ENCODE measurements around the gene CMSS1. TPM values are rescaled to one million over a fixed set of nuclear protein-coding genes. Genes with fewer than 3 reads are reported as not detected.

Gene CMSS1
- total RNA-seq, 1 donor from 2014 or later: 56.3 TPM

GRCh38 chr3:99921377-99921695 is 103.7 kb downstream of the CMSS1 start:
- no peaks in the 10 kb centered on the region for H3K4me1 Mint-ChIP-seq
- Histone ChIP-seq H3K79me2 (ENCODE audit: low read depth) (no peaks in the 10 kb centered on the region), H3K9me3 (ENCODE audit: low read depth) (no peaks in the 10 kb centered on the region), H2AFZ (replicated peaks) (no peak overlapping the region), H3K4me3 (no peak overlapping the region), H3K27ac (no peak overlapping the region), H3K4me2 (no peak overlapping the region), H4K20me1 (ENCODE audit: low read depth) (no peaks in the 10 kb centered on the region), H3K27me3 (no peaks in the 10 kb centered on the region), H3K9ac (no peak overlapping the region), H3F3A (ENCODE audit: low read depth) (no peaks in the 10 kb centered on the region), H3K36me3 (no peaks in the 10 kb centered on the region), H3K4me1 (peaks cover 18% of the 10 kb centered on the region)
- peaks cover 2% of the 10 kb centered on the region for H3K36me3 Mint-ChIP-seq
- no peak overlapping the region for H3K4me3 Mint-ChIP-seq
- no peaks in the 10 kb centered on the region for H3K9me3 Mint-ChIP-seq
- DNase-seq (ENCODE audit: low spot score): no peak
- TF ChIP-seq EZH2 (IDR thresholded peaks at IDR 0.05): no peak
- TF ChIP-seq EZH2phosphoT487 (IDR thresholded peaks at IDR 0.05): no peak
- TF ChIP-seq CTCF (IDR thresholded peaks at IDR 0.05): no peak
- no peak overlapping the region for H3K27ac Mint-ChIP-seq
- H3K27me3 Mint-ChIP-seq (ENCODE audit: insufficient read depth, low read depth): no peaks in the 10 kb centered on the region

- no peak overlapping the region for H3K9ac ChIP-seq
- no peak overlapping the region for H3K27ac ChIP-seq
- H3K4me3 ChIP-seq: no peak overlapping the region
- Mint-ChIP-seq H3K27ac (no peak overlapping the region), H3K36me3 (peaks cover 4% of the 10 kb centered on the region), H3K4me3 (no peak overlapping the region), H3K27me3 (ENCODE audit: insufficient read depth, low read depth) (no peaks in the 10 kb centered on the region), H3K9me3 (no peaks in the 10 kb centered on the region), H3K4me1 (peaks cover 2% of the 10 kb centered on the region)
- TF ChIP-seq EZH2phosphoT487 (IDR thresholded peaks at IDR 0.05): no peak
- no peak for TF ChIP-seq CTCF (IDR thresholded peaks at IDR 0.05)
- no peak for TF ChIP-seq EZH2 (IDR thresholded peaks at IDR 0.05)
- DNase-seq (ENCODE audit: low spot score): no peak
- H3K79me2 ChIP-seq (ENCODE audit: low read depth): no peaks in the 10 kb centered on the region
- no peaks in the 10 kb centered on the region for H3K9me3 ChIP-seq (ENCODE audit: low read depth)
- no peak overlapping the region for H3K4me2 ChIP-seq
- no peaks in the 10 kb centered on the region for H4K20me1 ChIP-seq (ENCODE audit: low read depth)
- H2AFZ ChIP-seq (replicated peaks): no peak overlapping the region
- H3F3A ChIP-seq (ENCODE audit: low read depth): no peaks in the 10 kb centered on the region
- H3K27me3 ChIP-seq: no peaks in the 10 kb centered on the region
- H3K4me1 ChIP-seq: peaks cover 23% of the 10 kb centered on the region
- H3K36me3 ChIP-seq: no peaks in the 10 kb centered on the region
These were observed 104.3 kb downstream of the CMSS1 start for GRCh38 chr3:99921986-99922385.

- Mint-ChIP-seq H3K9me3 (no peaks in the 10 kb centered on the region), H3K27ac (no peak overlapping the region), H3K4me3 (no peak overlapping the region), H3K27me3 (ENCODE audit: insufficient read depth, low read depth) (no peaks in the 10 kb centered on the region), H3K36me3 (peaks cover 4% of the 10 kb centered on the region), H3K4me1 (peaks cover 15% of the 10 kb centered on the region)
- Histone ChIP-seq H3K36me3 (no peaks in the 10 kb centered on the region), H3K4me3 (no peak overlapping the region), H3K9ac (no peak overlapping the region), H3K4me2 (no peak overlapping the region), H2AFZ (replicated peaks) (no peak overlapping the region), H3K79me2 (ENCODE audit: low read depth) (no peaks in the 10 kb centered on the region), H3K9me3 (ENCODE audit: low read depth) (no peaks in the 10 kb centered on the region), H3K27ac (no peak overlapping the region), H3F3A (ENCODE audit: low read depth) (peaks cover 10% of the 10 kb centered on the region), H3K27me3 (no peaks in the 10 kb centered on the region), H3K4me1 (peaks cover 40% of the 10 kb centered on the region), H4K20me1 (ENCODE audit: low read depth) (no peaks in the 10 kb centered on the region)
- DNase-seq (ENCODE audit: low spot score): no peak
- TF ChIP-seq EZH2 (IDR thresholded peaks at IDR 0.05): no peak
These were observed 106.2 kb downstream of the CMSS1 start for GRCh38 chr3:99923873-99924272.

- no peaks in the 10 kb centered on the region for H3K79me2 ChIP-seq (ENCODE audit: low read depth)
- no peak overlapping the region for H3K9ac ChIP-seq
- no peaks in the 10 kb centered on the region for H3K9me3 ChIP-seq (ENCODE audit: low read depth)
- H3K36me3 ChIP-seq: no peaks in the 10 kb centered on the region
- H3K4me2 ChIP-seq: no peak overlapping the region
- no peak for DNase-seq (ENCODE audit: low spot score)
- H3F3A ChIP-seq (ENCODE audit: low read depth): peaks cover 10% of the 10 kb centered on the region
- TF ChIP-seq EZH2phosphoT487 (IDR thresholded peaks at IDR 0.05): no peak
- H2AFZ ChIP-seq (replicated peaks): no peak overlapping the region
- Mint-ChIP-seq H3K9me3 (no peaks in the 10 kb centered on the region), H3K36me3 (peaks cover 4% of the 10 kb centered on the region), H3K4me3 (no peak overlapping the region), H3K27ac (no peak overlapping the region), H3K4me1 (peaks cover 29% of the 10 kb centered on the region), H3K27me3 (ENCODE audit: insufficient read depth, low read depth) (no peaks in the 10 kb centered on the region)
- H3K4me3 ChIP-seq: no peak overlapping the region
- H3K27ac ChIP-seq: no peak overlapping the region
- H3K27me3 ChIP-seq: no peaks in the 10 kb centered on the region
- H4K20me1 ChIP-seq (ENCODE audit: low read depth): no peaks in the 10 kb centered on the region
- H3K4me1 ChIP-seq: peaks cover 36% of the 10 kb centered on the region
These were observed 108.0 kb downstream of the CMSS1 start for GRCh38 chr3:99925584-99926230.

All from neural progenitor cell (in vitro differentiated cells).